SH-SY5Y (cell line): Measurements from ENCODE around the gene RRP8.

Experiments
- GATA2 ChIP-seq: IDR thresholded peaks from 2 replicates; pipeline ENCODE4 v1.6.1; 2011; ENCODE audit warnings: mild to moderate bottlenecking, low read depth, low read length
- GATA3 ChIP-seq: IDR thresholded peaks from 2 replicates; pipeline ENCODE4 v1.6.1; 2011; ENCODE audit warnings: low read depth, mild to moderate bottlenecking, low read length, moderate library complexity

The RRP8 gene

DNA sequence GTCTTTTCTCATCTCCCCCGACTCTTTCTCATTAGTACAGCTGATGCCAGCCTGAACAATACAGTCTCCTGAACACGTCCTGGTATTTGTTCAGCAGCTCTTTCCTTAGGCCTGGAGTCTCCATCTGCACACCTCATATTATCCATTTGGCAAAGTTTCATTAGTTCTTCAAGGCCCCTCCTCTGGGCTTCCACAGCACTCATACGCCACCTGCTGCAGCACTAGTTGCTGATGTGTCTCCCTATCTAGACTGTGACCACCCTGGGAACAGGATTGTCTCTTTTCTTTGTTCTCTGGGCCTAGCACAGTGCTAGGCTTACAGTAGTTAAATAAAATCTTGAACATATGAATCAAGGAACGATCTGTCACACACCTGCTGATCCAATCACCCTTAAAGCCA is 35.0 kb upstream of the RRP8 start:
- TF ChIP-seq GATA2 = no peak
- TF ChIP-seq GATA3 = no peak

DNA sequence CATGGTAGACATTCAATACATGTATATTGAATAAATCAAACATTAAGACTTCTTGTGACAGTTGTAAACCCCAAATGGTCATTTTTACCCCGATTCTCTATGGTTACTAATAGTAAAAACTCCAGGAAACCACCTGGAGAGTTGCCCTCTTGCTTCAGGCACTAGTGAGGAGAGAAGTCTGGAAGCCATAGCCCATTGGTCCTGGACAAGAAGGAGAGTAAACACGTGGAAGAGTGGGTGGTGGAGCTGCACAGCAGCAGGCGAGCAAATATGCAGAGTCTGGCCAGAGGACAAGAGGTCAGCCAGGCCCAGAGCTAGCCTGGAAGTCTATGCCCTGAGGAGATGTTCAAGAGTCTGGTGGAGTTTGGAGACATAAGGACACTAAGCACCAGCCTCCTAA is 34.5 kb upstream of the RRP8 start:
- TF ChIP-seq GATA2 (no peak), GATA3 (no peak)

DNA sequence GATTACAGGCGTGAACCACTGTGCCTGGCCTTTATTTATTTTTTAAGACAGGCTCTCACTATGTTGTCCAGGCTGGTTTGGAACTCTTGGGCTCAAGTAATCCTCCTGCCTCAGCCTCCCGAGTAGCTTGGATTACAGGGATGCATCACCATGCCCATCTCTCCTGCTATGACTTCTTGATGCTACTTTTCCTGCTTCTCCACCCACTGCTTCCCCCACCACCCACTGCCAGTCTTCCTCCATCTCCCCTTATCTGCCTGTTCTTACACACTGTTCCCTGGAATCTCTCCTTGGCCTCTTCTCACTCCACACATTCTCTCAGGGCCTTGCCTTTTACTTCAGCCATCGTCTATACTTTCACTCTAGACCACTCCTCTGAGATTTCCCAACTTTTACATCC is 33.1 kb upstream of the RRP8 start:
- TF ChIP-seq GATA3 (no peak), GATA2 (no peak)

DNA sequence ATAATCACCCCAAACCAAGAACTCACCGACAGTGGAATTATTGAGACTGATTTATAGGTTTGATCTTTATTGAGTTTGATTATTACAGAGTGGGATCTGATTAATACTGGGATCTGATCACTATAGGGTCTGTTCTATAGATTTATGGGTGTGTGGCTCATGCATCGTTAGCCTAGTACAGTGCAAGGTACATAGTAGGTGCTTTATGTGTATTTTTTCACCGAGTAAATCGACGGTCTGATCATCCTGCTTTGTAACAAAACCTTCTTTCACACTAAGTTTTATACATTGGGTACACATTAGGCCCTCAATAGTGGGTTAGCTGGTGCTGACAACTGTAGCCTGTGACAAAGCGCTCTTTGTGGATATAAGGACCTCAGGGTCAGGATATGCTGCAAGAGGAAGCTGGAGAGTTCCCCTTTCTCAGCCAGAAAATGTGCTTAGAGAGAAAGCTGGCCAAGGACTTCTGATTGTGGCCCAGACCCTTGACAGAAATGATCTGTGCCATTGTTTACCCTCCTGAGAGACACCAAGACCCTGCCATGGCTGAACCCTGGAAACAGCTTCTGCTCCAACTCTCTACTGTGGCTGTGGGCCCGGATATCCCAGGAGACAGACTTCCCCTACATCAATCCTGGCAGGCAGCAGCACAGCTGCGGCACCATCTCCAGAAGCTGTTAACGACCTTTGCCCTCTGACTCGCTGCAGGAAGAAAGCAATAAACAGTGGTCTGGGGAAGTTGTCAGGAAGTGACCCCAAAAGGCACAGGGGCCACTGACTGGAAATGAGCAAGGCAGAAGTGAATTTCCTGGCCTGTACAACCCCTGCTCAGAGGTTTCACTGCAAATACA is 31.9 kb upstream of the RRP8 start:
- TF ChIP-seq GATA2 (no peak), GATA3 (no peak)

DNA sequence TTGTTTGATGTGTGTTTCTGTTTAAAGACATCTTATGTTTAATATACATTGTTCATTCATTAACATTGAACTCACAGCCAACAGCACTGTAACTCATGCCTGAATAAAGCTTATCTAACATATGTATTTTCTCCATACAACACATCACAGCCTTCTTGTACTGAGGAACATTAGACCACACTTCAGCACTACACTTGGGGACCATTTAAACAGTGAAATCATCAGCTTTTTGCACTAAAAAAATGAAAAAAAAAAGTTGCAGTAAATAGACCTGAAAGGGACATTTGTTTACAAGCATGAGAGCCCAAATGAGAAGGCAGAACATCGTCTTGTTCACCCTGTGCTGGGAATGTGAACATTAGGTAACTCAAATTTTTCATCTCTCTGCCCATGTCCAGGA is 31.1 kb upstream of the RRP8 start:
- TF ChIP-seq GATA2 (no peak), GATA3 (no peak)

DNA sequence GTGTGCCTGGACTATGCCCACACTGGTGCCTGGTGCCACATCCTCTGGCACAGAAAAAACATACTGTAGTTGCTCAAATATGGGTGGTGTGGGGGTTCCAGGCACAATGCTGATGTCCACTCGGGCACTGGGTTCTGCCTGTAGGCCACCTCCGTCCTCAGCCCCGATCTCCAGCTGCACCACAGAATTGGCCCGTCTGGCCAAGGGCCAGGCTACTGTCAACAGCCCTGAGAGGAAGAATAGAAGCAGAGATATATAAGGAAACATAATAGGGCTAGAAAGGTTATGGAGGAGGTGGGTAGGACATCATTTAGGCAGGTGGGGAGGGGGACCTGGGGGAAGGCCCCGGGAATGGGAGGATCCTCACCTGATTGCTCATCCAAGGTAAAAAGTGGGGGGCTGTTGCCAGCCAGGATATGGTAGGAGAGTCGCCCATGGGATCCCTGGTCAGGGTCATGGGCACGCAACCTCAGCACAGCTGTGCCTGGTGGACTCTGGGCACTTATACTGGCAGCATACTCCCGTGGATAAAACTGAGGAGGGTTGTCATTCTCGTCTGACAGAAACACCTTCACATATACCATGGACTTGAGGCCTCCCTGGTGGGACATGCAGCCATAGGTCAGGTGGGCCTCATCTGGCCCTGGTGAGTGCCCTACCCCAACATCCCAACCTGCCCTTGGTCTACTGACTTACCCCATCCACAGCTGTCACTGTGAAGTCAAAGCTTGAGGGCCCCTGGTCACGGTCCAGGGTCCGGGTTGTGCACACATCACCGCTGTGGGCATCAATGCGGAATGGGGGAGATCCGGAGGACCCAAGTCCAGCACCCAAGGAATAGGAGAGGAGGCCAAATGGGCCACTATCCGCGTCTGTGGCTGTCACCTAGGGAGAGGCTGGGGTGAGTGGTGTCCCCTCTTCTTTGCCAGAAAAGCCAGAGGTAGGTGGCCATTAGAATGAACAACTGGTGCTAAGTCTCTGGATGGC is 30.3 kb upstream of the RRP8 start:
- TF ChIP-seq GATA2 (no peak), GATA3 (no peak)

DNA sequence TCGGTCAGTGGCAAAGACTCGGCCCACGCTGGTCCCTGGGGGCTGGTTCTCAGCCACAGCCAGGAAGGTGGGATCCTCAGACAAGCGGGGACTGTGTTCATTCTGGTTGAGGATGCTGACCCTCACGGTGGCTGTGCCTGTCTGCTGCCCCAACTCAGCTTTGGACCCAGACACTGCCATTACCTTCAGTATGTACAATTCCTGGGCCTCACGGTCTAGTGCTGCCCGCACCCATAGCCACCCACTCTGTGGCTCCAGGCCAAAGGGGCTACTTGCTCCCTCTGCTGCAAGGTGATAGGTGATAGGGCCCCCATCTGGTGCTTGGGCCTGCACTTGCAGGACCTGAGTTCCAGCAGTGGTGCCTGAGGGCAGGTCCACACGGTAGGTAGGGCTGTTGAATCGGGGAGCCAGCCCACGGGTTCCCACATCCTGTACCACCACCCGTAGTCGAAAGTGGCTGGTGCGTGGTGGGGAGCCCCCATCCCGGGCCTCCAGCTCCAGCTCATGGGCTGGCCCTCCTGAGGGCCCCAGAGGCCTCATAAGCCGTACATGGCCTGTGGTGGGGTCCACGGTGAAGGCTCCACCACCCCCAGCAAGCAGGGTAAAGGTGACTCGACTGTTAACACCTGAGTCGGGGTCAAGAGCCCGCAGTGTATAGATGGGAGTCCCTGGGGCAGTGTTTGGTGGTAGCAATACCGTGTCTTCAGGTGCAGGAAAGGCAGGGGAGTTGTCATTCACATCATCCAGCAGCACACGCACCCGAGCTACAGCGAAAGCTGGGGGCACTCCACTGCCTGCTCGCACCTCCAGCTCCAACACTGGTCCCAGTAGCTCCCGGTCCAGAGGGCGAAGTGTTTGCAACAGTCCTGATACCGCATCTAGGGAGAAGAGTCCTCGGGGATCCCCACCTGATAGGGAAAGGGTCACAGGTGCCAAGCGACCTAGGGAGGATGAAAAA is 29.0 kb upstream of the RRP8 start:
- no peak for TF ChIP-seq GATA2
- no peak for TF ChIP-seq GATA3

DNA sequence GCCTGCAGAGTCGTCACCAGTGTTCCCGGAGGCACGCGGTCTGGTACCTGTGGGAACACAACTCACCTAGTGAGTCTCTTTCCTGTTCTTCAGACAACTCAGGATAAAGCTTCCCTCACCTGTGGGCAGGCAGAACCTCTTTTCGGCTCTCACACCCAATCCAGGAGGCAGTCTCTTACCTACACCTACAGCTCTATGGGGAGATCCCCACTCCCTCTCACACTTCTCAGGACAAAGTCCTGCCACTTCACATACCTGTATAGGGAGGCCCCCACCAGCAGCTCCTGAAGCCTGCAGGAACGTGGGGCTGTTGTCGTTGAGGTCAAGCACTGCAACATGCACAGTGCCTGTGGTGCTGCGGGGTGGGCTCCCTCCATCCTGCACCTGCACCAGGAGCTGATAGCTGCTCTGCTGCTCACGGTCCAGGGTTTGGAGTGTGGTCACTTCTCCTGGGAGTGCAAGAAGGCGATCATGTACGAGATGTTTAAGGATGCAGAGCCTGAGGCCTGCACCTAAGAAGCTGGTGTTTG is 28.0 kb upstream of the RRP8 start:
- TF ChIP-seq GATA2 (no peak), GATA3 (no peak)

DNA sequence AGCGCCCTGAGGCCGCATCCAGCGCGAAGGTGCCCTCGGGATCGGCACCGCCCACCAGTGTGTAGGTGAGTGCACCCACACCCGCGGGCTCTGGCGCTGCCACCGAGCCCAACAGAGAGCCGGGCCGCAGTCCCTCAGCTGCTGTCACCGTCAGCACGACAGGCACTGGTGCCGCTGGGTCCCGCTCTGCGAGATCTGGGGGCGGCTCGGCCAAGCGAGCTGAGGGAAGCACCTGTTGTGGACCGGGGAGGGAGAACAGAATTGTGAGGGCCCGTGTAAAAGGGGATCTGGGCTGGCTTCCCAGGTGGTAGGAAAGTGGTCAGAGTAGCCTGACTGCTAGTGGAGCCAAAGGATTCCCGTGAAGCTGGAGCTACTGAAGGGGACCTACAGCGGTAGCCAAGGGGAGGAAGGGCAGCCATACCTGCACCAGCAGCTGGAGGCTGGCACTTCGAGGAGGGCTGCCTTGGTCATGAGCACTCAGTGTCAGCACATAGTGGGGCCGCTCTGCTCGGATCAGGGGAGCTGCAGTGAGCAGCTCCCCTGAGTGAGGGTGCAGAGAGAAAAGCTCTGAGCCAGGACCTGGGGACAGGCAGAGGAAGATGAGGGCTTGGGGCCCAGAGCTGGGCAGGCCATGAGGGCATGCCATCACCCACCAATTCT is 27.3 kb upstream of the RRP8 start:
- no peak for TF ChIP-seq GATA2
- TF ChIP-seq GATA3 = no peak

DNA sequence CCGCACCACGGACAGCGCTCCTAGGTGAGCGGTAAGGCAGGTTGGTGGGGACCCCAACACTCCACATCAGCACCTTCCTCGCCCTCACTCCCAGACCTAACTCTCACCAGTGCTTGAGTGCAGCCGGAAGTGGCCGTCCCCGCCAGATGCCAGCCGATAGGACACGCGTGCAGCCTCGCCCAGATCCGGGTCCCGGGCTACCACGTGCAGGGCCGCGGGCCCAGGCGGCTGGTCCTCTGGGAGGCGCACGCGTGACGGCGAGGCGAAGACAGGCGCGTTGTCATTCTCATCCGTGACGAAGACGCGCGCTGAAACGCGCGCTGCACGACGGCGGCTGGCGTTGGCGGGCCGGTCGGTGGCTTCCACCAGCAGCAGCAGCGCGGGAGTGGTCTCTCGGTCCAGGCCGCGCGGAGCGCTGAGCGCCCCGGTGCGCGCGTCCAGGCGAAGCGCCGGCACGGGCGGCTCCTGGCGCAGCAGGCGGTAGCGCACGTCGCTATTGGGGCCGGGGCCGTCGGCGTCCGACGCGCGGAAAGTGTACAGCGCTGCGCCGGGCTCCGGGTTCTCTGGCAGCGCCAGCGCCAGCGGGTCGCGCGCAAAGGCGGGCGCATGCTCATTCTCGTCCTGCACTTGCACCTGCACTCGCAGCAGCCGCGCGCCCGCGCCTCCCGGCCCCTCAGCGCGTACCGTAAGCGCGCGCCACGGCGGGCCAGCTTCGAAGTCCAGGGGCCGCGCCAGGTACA is 26.6 kb upstream of the RRP8 start:
- no peak for TF ChIP-seq GATA3
- TF ChIP-seq GATA2 = no peak

DNA sequence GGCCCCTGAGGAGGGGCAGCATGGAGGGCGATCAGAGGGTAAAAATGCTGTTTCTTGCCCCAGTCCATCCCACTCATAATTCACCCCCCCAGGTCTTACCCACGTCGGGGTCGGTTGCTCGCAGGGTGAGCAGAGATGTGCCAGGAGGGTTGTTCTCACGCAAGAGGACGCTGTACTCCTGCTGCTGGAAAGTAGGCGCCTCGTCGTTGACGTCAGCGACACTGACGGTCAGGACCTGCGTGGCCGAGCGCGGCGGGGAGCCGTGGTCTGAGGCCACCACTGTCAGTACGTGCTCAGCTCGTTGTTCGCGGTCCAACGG is 26.1 kb upstream of the RRP8 start:
- TF ChIP-seq GATA2 (no peak), GATA3 (no peak)

DNA sequence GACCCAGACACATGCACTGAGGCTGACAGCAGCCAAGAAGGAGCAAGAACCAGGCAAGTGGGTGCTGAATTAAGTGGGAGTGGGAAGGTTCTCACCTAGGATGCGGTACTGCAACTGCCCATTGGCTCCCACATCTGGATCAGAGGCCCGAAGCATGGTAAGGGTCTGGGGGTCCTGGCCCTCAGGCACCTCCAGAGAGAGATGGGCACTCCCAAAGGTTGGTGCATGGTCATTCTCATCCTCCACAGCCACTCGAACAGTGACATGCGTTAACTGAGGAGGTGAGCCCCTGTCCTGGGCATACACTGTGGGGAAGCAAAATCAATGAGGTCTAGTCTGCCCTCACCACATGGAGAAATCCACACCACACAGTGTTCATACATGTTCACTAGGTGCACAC is 25.1 kb upstream of the RRP8 start:
- TF ChIP-seq GATA3 (no peak), GATA2 (no peak)
